ENCODE results near the gene TTBK1. TPM values are rescaled to one million over a fixed set of nuclear protein-coding genes. Genes with fewer than 3 reads are reported as not detected.

Gene TTBK1
- total RNA-seq, 1 donor from 2014 or later: not detected

- no peak overlapping the region for H3K27ac ChIP-seq
Measured at GRCh38 chr6:43274916-43275597, 31.8 kb downstream of the TTBK1 start.

GRCh38 chr6:43275801-43276576, 32.7 kb downstream of the TTBK1 start:
- peak overlapping the region; percentile 40 to 68 for H3K4me3 ChIP-seq
- DNase-seq (ENCODE audit: low spot score in 2 of 2): no peak
- no peak overlapping the region for H3K27ac ChIP-seq
- peaks cover 5% of the 10 kb centered on the region for H3K27me3 ChIP-seq
- peaks cover 6 to 9% of the 10 kb centered on the region in 2 donors for H3K4me1 ChIP-seq
- H3K36me3 ChIP-seq: no peaks in the 10 kb centered on the region
- no peak for TF ChIP-seq CTCF (IDR thresholded peaks at IDR 0.05)
- intact Hi-C loops (cut with DNase I): no loop called here
- H3K9me3 ChIP-seq: no peaks in the 10 kb centered on the region

More at GRCh38 chr6:43274916-43275597, 31.8 kb downstream of the TTBK1 start:
- Histone ChIP-seq H3K36me3 (no peaks in the 10 kb centered on the region), H3K27me3 (peaks cover 5% of the 10 kb centered on the region), H3K4me1 (peaks cover 6 to 9% of the 10 kb centered on the region in 2 donors), H3K9me3 (no peaks in the 10 kb centered on the region), H3K4me3 (peak overlapping the region; percentile 40 to 68)
- no peak for TF ChIP-seq CTCF (IDR thresholded peaks at IDR 0.05)
- intact Hi-C loops (cut with DNase I): no loop called here
- DNase-seq (ENCODE audit: low spot score in 2 of 2): no peak

GRCh38 chr6:43276577-43277305, 33.5 kb downstream of the TTBK1 start:
- intact Hi-C loops (cut with DNase I): no loop called here
- Histone ChIP-seq H3K4me3 (no peak overlapping the region), H3K9me3 (no peaks in the 10 kb centered on the region), H3K27ac (no peak overlapping the region), H3K27me3 (peaks cover 5% of the 10 kb centered on the region), H3K4me1 (peaks cover 6 to 9% of the 10 kb centered on the region in 2 donors), H3K36me3 (no peaks in the 10 kb centered on the region)
- no peak for TF ChIP-seq CTCF (IDR thresholded peaks at IDR 0.05)
- no peak for DNase-seq (ENCODE audit: low spot score in 2 of 2)

GRCh38 chr6:43277306-43277642, 34.0 kb downstream of the TTBK1 start:
- intact Hi-C loops (cut with DNase I): no loop called here
- H3K4me1 ChIP-seq: peaks cover 6 to 9% of the 10 kb centered on the region in 2 donors
- H3K27me3 ChIP-seq: peaks cover 5% of the 10 kb centered on the region
- no peak for TF ChIP-seq CTCF (IDR thresholded peaks at IDR 0.05)
- H3K9me3 ChIP-seq: no peaks in the 10 kb centered on the region
- no peak for DNase-seq (ENCODE audit: low spot score in 2 of 2)
- H3K27ac ChIP-seq: no peak overlapping the region
- no peak overlapping the region for H3K4me3 ChIP-seq
- no peaks in the 10 kb centered on the region for H3K36me3 ChIP-seq

- Histone ChIP-seq H3K4me3 (no peak overlapping the region), H3K9me3 (no peaks in the 10 kb centered on the region), H3K4me1 (peaks cover 6 to 9% of the 10 kb centered on the region in 2 donors), H3K36me3 (no peaks in the 10 kb centered on the region), H3K27ac (no peak overlapping the region), H3K27me3 (peaks cover 5% of the 10 kb centered on the region)
- no peak for DNase-seq (ENCODE audit: low spot score in 2 of 2)
- intact Hi-C loops (cut with DNase I): no loop called here
- TF ChIP-seq CTCF (IDR thresholded peaks at IDR 0.05): no peak
Measured at GRCh38 chr6:43277643-43278523, 34.6 kb downstream of the TTBK1 start.
